ENCODE results near the gene DCBLD1.
"Not testable (repeated sequence)": the region's sequence is repeated elsewhere in the genome, so short reads cannot be mapped to it uniquely, and the experiment has no call there.

The DCBLD1 gene

GRCh38 chr6:117503211-117503610 is 20.7 kb downstream of the DCBLD1 start:
- DNase-seq = no peak

DNA sequence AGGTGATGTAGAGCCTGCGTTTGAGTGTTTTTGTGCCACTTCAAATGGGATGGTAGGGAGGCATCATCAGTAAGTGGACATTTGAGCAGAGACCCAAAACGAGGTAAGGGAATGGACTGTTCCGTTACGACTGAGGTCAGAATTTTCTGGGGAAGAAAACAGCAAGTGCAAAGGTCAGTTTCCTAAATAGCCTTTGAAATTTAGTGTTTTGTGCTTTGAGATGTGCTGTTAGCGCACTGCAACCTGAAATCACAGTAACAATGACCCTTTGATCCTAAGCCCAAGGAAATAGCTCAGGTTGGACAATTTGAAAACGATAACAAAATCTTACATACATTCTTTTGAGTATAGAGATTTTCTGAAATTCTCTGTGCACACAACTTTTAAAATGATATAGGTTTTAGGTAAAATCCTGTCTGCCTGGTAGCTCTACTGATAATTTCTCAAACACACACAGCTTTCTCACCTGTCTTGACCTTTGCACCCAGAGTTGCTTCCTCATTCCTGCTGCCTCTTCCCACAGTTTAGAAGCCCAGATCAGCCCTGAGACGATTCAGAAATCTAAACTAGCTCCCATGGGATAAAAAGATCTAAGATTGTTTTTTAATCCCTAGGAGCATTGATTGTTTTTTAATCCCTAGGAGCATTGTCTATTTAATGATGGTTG is 22.1 kb downstream of the DCBLD1 start:
- no peak for DNase-seq

- DNase-seq = peak; percentile 40
Observed at GRCh38 chr6:117505311-117505710, 22.8 kb downstream of the DCBLD1 start.

DNA sequence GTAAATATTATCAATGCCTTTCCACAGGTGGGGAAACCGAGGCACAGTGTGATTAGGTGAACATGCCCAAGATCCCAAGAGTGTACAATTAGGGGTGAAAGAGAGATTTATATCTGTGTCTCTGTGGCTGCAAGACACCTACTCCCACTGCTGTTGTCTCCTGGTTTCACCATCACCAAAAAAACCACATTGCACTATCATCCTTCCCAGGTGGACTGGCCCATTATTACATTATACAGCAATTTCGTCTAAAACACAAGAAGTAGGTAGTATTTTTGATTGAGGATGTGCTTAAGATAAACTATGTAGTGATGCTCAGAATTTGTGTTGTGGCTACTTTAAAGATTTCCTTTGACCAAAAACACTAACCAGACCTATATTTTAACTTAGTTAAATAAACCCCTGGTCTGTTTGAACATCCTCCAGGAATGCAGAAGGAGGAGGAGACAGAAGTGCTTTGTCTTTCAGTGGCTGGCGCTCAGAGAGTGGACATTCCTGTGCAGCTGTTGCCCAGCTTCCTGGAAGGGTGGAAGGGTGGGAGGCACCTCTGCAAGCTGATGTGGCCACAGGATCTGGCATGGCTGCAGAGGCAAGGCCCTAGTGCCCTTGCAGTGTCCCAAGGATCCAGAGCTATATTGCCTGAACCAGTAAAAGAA is 23.8 kb downstream of the DCBLD1 start:
- DNase-seq = peak; percentile 17

DNA sequence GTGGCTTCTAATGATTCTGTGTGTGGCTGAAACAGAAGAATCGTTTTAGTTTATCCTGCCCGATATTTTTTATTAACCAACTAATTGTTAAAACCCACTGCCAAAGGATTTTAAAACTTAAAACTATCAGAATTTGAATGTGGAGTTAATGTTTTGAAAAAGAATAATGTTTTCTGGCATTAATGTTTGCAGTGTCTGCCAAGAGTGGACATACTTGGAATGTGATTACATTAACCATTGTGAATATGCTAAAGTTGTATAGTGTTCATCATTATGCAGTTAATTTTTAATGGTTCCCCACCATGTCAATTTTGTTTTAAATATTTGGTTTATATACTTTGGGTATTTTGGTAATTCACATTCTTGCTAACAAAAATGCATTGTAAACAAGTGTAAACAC is 24.4 kb downstream of the DCBLD1 start:
- DNase-seq = no peak

- no peak for DNase-seq
Observed at GRCh38 chr6:117508450-117508971, 26.0 kb downstream of the DCBLD1 start.

- no peak for DNase-seq
Observed at GRCh38 chr6:117509021-117509420, 26.5 kb downstream of the DCBLD1 start.

DNA sequence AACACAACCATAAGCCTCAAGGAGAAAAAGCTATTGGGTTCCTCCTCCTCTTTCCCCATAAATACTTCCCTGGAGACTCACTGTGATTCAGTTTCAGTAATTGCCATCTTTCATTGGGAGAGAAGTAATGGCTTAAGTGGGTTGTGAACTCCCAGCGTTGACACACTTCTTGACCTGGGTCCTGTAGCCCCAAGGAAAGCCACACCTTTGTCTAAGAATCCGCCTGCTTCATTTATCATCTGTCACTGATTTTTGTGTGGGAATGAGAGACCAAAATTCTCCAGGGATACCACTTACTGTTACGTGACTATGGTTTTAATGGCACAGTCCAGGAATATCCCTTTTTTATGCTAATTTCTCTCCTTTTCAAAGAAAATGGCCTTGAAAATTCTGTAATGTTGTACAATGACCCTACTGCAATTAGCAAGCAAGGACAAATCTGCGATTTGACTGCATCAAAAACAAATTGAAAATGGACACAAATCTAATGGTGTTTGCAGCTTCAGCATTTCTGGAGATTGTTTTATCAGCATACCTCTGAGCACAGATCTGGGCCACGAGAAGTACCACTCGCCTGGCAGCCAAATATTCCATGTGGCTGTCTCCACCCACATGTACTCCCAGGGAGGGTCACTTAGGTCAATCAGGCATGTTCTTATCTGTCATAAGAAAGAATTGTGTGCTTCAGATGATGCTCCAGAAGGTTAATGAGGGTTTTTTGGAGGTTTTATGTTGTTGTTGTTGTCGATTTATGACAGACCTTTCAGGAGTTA is 29.8 kb downstream of the DCBLD1 start:
- DNase-seq = no peak

- DNase-seq = no peak
Observed at GRCh38 chr6:117512987-117513573, 30.6 kb downstream of the DCBLD1 start.

- DNase-seq = peak; percentile 24
Observed at GRCh38 chr6:117513778-117514365, 31.4 kb downstream of the DCBLD1 start.

GRCh38 chr6:117514655-117515054 is 32.2 kb downstream of the DCBLD1 start:
- DNase-seq = peak; percentile 25

- no peak for DNase-seq
Observed at GRCh38 chr6:117515326-117515725, 32.9 kb downstream of the DCBLD1 start.

DNA sequence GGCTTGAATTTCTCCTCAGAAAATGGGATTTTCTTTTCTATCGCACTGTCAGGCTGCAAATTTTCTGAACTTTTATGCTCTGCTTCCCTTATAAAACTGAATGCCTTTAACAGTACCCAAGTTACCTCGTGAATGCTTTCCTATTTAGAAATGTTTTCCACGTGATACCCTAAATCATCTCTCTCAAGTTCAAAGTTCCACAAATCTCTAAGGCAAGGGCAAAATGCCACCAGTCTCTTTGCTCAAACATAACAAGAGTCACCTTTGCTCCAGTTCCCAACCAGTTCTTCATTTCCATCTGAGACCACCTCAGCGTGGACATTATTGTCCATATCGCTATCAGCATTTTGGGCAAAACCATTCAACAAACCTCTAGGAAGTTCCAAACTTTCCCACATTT is 35.5 kb downstream of the DCBLD1 start:
- not testable (repeated sequence) for DNase-seq

DNA sequence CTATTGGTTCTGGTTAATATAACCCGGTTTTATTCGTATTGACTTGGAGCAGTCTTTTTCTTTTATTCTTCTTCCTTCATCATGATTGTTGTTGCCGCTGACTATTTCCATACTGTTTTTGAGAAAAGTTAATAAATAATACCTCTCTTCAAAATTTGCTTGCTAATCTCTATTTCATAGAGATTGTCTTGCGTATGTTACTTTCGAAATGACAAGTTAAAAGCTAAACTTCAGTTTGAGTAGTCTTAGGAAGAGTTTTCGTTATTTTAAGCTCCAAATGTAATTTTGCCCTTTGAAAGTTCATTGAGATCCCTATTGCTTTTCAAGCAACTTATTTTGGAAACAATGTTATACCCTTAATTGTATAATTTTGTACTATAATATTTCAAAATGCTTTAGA is 36.4 kb downstream of the DCBLD1 start:
- DNase-seq = no peak

DNA sequence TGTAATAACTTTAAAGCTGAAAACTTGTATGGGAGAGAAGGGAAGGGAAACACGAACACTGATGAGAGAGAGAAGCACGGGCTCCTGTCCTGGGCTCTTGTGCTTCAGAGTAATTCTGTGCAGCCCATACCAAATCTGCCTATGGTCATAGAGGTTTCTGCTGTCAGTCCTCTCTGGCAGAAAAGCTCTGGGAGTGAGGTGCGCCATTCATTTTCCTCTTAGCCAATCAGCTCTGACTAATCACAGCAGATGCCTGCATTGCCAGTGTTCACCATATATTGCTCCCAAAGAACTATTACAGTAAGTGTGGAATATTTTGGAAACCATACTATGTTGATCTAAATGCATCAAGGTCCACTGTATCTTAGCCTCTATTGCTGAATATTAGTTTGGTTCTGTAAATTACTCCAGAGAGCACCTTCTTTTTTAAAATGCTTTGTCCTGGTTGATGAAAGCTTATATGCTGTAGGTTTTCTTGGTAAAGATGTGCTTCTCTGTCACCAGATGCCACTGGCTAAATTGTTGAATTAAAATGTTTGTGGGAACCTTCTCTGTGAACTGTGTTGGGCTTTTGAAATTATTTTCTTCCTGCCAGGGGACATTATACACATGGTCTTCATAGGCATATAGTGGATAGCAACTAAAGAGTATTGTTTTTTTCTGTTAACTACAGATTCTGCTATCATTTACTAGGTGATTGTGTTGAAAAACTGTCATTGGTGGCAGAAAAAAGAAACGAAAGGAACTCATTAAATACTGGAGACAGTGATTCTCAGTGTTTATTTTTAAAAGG is 38.3 kb downstream of the DCBLD1 start:
- no peak for DNase-seq

DNA sequence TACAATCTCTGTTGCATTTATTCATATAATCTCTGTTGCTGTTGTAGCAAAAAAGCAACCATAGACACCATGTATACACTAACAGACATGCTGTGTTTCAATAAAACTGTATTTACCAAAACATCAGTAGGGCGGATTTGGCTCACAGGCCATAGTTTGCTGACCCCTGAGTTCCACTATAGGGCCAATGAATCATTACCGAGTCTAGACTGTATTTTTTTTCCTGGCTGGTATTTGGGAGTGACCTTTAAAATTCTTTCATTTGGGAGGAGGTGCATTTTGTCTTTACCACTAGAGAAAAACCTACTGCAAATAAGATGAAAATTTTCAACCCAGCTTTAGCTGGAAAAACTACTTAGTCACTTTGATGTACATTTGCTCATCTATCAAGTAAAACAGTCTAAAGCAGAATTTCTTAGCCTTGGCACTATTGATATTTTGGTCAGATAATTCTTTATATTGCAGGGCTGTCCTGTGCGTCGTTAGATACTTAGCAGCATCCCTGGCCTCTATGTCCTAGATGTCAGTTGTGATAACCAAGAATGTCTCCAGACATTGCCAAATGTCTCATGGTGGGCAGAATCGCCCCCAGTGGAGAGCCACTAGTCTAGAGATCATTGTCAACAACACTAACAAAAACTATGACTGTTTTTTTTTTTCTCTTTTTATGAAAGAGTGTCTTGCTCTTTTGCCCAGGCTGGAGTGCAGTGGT is 39.5 kb downstream of the DCBLD1 start:
- DNase-seq = no peak

GRCh38 chr6:117525607-117526006 is 43.1 kb downstream of the DCBLD1 start:
- no peak for DNase-seq

- DNase-seq = no peak
Observed at GRCh38 chr6:117530467-117531242, 48.2 kb downstream of the DCBLD1 start.

DNA sequence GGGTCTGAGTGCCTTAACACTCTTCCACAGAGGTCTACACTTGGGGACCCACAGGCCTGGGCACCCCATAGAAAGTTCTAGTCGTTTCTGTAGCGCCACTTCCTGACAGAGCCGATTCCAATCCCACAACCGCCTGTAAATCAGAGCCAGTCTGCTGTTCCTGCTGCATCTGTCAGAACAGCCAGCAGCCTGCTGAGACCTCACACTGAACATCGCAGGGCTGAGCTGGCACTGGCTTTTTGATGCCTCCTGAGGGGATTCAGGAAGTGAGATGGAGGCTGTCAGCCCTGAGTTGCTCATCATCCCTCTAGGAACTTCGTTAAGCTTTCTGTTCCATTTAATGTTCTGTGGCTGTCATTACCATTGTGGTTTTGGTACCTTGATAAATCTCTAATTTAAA is 48.9 kb downstream of the DCBLD1 start:
- peak; percentile 38 for DNase-seq
